Measurements from ENCODE around the gene SEPHS1. TPM values are rescaled to one million over a fixed set of nuclear protein-coding genes. Genes with fewer than 3 reads are reported as not detected.

The SEPHS1 gene
- polyA plus RNA-seq (2013, experiment 1 of 2): 416 TPM
- 439 TPM for polyA plus RNA-seq (2013, experiment 2 of 2)

- H3K56ac ChIP-seq (ENCODE audit: low read length): peak within 1 kb of the TSS; percentile 93
- H3K4me3 ChIP-seq (ENCODE audit: low read length): peak within 1 kb of the TSS; percentile 78
- H3K9ac ChIP-seq (ENCODE audit: low read length): peak within 1 kb of the TSS; percentile 93
- peak; percentile 89 for DNase-seq
- H2BK15ac ChIP-seq (replicated peaks; ENCODE audit: low read depth): no peak within 1 kb of the TSS
- peaks cover 34% of the 10 kb centered on the region for H3K79me2 ChIP-seq (ENCODE audit: control insufficient read depth, insufficient read depth, low read length)
- peak within 1 kb of the TSS; percentile 90 for H4K5ac ChIP-seq (ENCODE audit: low read length)
- H2BK5ac ChIP-seq (ENCODE audit: low read length): peak within 1 kb of the TSS; percentile 81
- H3K23ac ChIP-seq (ENCODE audit: low read length): no peak within 1 kb of the TSS
- WGBS (ENCODE audit: extremely low coverage, insufficient coverage, low lambda C conversion rate): no CpG with 5 or more reads among the region's 65 CpGs
- H2BK120ac ChIP-seq (ENCODE audit: low read depth, low read length): peak within 1 kb of the TSS; percentile 99
- H3K79me1 ChIP-seq (ENCODE audit: low read length): peaks cover 3% of the 10 kb centered on the region
- H3K27me3 ChIP-seq (ENCODE audit: insufficient read depth, low read length, poor library complexity): no peaks in the 10 kb centered on the region
- peaks cover 7% of the 10 kb centered on the region for H3K4me1 ChIP-seq (ENCODE audit: control insufficient read depth, low read depth, low read length)
- H2AK5ac ChIP-seq (ENCODE audit: low read length): peak within 1 kb of the TSS; percentile 43
- peak within 1 kb of the TSS; percentile 99 for H3K27ac ChIP-seq (ENCODE audit: low read depth, low read length)
- H4K8ac ChIP-seq (ENCODE audit: low read depth, low read length): peak within 1 kb of the TSS; percentile 99
- H3K4me2 ChIP-seq (ENCODE audit: low read length): peak within 1 kb of the TSS; percentile 99
- H3K18ac ChIP-seq (ENCODE audit: low read length): peak within 1 kb of the TSS; percentile 100
- no peaks in the 10 kb centered on the region for H3K36me3 ChIP-seq (ENCODE audit: control insufficient read depth, insufficient read depth, low read length)
- H3K4ac ChIP-seq (ENCODE audit: low read depth, low read length): peak within 1 kb of the TSS; percentile 100
These were observed at the start of gene SEPHS1 for GRCh38 chr10:13348216-13349017. Gene SEPHS1 (minus strand): TSS chr10:13348293. CDS start chr10:13344950, 3,343 bp downstream.

GRCh38 chr10:13397052-13397451 lies 49.0 kb upstream of the SEPHS1 start:
- H4K5ac ChIP-seq (ENCODE audit: low read length): no peak overlapping the region
- H3K79me1 ChIP-seq (ENCODE audit: low read length): no peaks in the 10 kb centered on the region
- WGBS (ENCODE audit: extremely low coverage, insufficient coverage, low lambda C conversion rate): no CpG with 5 or more reads among the region's 3 CpGs
- H3K9ac ChIP-seq (ENCODE audit: low read length): no peak overlapping the region
- no peaks in the 10 kb centered on the region for H3K27me3 ChIP-seq (ENCODE audit: insufficient read depth, low read length, poor library complexity)
- no peak overlapping the region for H3K56ac ChIP-seq (ENCODE audit: low read length)
- H3K4me1 ChIP-seq (ENCODE audit: control insufficient read depth, low read depth, low read length): no peaks in the 10 kb centered on the region
- H2BK15ac ChIP-seq (replicated peaks; ENCODE audit: low read depth): no peak overlapping the region
- no peak overlapping the region for H2BK5ac ChIP-seq (ENCODE audit: low read length)
- no peak for DNase-seq
- H3K23ac ChIP-seq (ENCODE audit: low read length): no peak overlapping the region
- H3K4me3 ChIP-seq (ENCODE audit: low read length): no peak overlapping the region
- no peak overlapping the region for H2BK120ac ChIP-seq (ENCODE audit: low read depth, low read length)
- H3K4ac ChIP-seq (ENCODE audit: low read depth, low read length): no peak overlapping the region
- no peak overlapping the region for H2AK5ac ChIP-seq (ENCODE audit: low read length)
- no peaks in the 10 kb centered on the region for H3K36me3 ChIP-seq (ENCODE audit: control insufficient read depth, insufficient read depth, low read length)
- no peak overlapping the region for H3K18ac ChIP-seq (ENCODE audit: low read length)
- no peak overlapping the region for H3K4me2 ChIP-seq (ENCODE audit: low read length)
- no peak overlapping the region for H4K8ac ChIP-seq (ENCODE audit: low read depth, low read length)
- no peak overlapping the region for H3K27ac ChIP-seq (ENCODE audit: low read depth, low read length)
- no peaks in the 10 kb centered on the region for H3K79me2 ChIP-seq (ENCODE audit: control insufficient read depth, insufficient read depth, low read length)

GRCh38 chr10:13396369-13396768 lies 48.3 kb upstream of the SEPHS1 start:
- H3K9ac ChIP-seq (ENCODE audit: low read length): no peak overlapping the region
- no peak overlapping the region for H3K23ac ChIP-seq (ENCODE audit: low read length)
- H3K4me1 ChIP-seq (ENCODE audit: control insufficient read depth, low read depth, low read length): no peaks in the 10 kb centered on the region
- H3K4me3 ChIP-seq (ENCODE audit: low read length): no peak overlapping the region
- no peak overlapping the region for H2AK5ac ChIP-seq (ENCODE audit: low read length)
- H3K79me1 ChIP-seq (ENCODE audit: low read length): no peaks in the 10 kb centered on the region
- no peaks in the 10 kb centered on the region for H3K36me3 ChIP-seq (ENCODE audit: control insufficient read depth, insufficient read depth, low read length)
- H2BK15ac ChIP-seq (replicated peaks; ENCODE audit: low read depth): no peak overlapping the region
- H3K56ac ChIP-seq (ENCODE audit: low read length): no peak overlapping the region
- DNase-seq: no peak
- H3K4ac ChIP-seq (ENCODE audit: low read depth, low read length): no peak overlapping the region
- H4K8ac ChIP-seq (ENCODE audit: low read depth, low read length): no peak overlapping the region
- no peak overlapping the region for H4K5ac ChIP-seq (ENCODE audit: low read length)
- no peak overlapping the region for H3K27ac ChIP-seq (ENCODE audit: low read depth, low read length)
- no peak overlapping the region for H3K4me2 ChIP-seq (ENCODE audit: low read length)
- H3K79me2 ChIP-seq (ENCODE audit: control insufficient read depth, insufficient read depth, low read length): no peaks in the 10 kb centered on the region
- H2BK120ac ChIP-seq (ENCODE audit: low read depth, low read length): no peak overlapping the region
- no peak overlapping the region for H2BK5ac ChIP-seq (ENCODE audit: low read length)
- no peaks in the 10 kb centered on the region for H3K27me3 ChIP-seq (ENCODE audit: insufficient read depth, low read length, poor library complexity)
- H3K18ac ChIP-seq (ENCODE audit: low read length): no peak overlapping the region

- Histone ChIP-seq H3K4ac (ENCODE audit: low read depth, low read length) (no peak overlapping the region), H3K56ac (ENCODE audit: low read length) (no peak overlapping the region), H3K18ac (ENCODE audit: low read length) (no peak overlapping the region), H3K4me1 (ENCODE audit: control insufficient read depth, low read depth, low read length) (no peaks in the 10 kb centered on the region), H3K79me1 (ENCODE audit: low read length) (no peaks in the 10 kb centered on the region), H2BK15ac (replicated peaks; ENCODE audit: low read depth) (no peak overlapping the region), H3K4me2 (ENCODE audit: low read length) (no peak overlapping the region), H3K79me2 (ENCODE audit: control insufficient read depth, insufficient read depth, low read length) (no peaks in the 10 kb centered on the region), H3K36me3 (ENCODE audit: control insufficient read depth, insufficient read depth, low read length) (no peaks in the 10 kb centered on the region), H4K5ac (ENCODE audit: low read length) (no peak overlapping the region), H3K27me3 (ENCODE audit: insufficient read depth, low read length, poor library complexity) (no peaks in the 10 kb centered on the region), H3K9ac (ENCODE audit: low read length) (no peak overlapping the region), H4K8ac (ENCODE audit: low read depth, low read length) (no peak overlapping the region), H3K27ac (ENCODE audit: low read depth, low read length) (no peak overlapping the region), H2BK120ac (ENCODE audit: low read depth, low read length) (no peak overlapping the region), H2AK5ac (ENCODE audit: low read length) (no peak overlapping the region), H2BK5ac (ENCODE audit: low read length) (no peak overlapping the region), H3K4me3 (ENCODE audit: low read length) (no peak overlapping the region), H3K23ac (ENCODE audit: low read length) (no peak overlapping the region)
- no CpG with 5 or more reads among the region's 3 CpGs for WGBS (ENCODE audit: extremely low coverage, insufficient coverage, low lambda C conversion rate)
- no peak for DNase-seq
These were observed 47.4 kb upstream of the SEPHS1 start for GRCh38 chr10:13395540-13395939.

GRCh38 chr10:13393640-13394039 lies 45.5 kb upstream of the SEPHS1 start:
- H2BK15ac ChIP-seq (replicated peaks; ENCODE audit: low read depth): no peak overlapping the region
- no peak overlapping the region for H4K5ac ChIP-seq (ENCODE audit: low read length)
- WGBS (ENCODE audit: extremely low coverage, insufficient coverage, low lambda C conversion rate): no CpG with 5 or more reads among the region's 4 CpGs
- H3K79me2 ChIP-seq (ENCODE audit: control insufficient read depth, insufficient read depth, low read length): no peaks in the 10 kb centered on the region
- H3K79me1 ChIP-seq (ENCODE audit: low read length): no peaks in the 10 kb centered on the region
- H3K27me3 ChIP-seq (ENCODE audit: insufficient read depth, low read length, poor library complexity): no peaks in the 10 kb centered on the region
- no peak overlapping the region for H3K9ac ChIP-seq (ENCODE audit: low read length)
- no peak overlapping the region for H3K18ac ChIP-seq (ENCODE audit: low read length)
- no peaks in the 10 kb centered on the region for H3K4me1 ChIP-seq (ENCODE audit: control insufficient read depth, low read depth, low read length)
- no peak overlapping the region for H3K23ac ChIP-seq (ENCODE audit: low read length)
- no peak overlapping the region for H4K8ac ChIP-seq (ENCODE audit: low read depth, low read length)
- H3K4me3 ChIP-seq (ENCODE audit: low read length): no peak overlapping the region
- H3K56ac ChIP-seq (ENCODE audit: low read length): no peak overlapping the region
- no peak overlapping the region for H2BK120ac ChIP-seq (ENCODE audit: low read depth, low read length)
- no peak overlapping the region for H3K27ac ChIP-seq (ENCODE audit: low read depth, low read length)
- no peak for DNase-seq
- no peaks in the 10 kb centered on the region for H3K36me3 ChIP-seq (ENCODE audit: control insufficient read depth, insufficient read depth, low read length)
- no peak overlapping the region for H3K4ac ChIP-seq (ENCODE audit: low read depth, low read length)
- H2BK5ac ChIP-seq (ENCODE audit: low read length): no peak overlapping the region
- H3K4me2 ChIP-seq (ENCODE audit: low read length): no peak overlapping the region
- H2AK5ac ChIP-seq (ENCODE audit: low read length): no peak overlapping the region

GRCh38 chr10:13392701-13393100 lies 44.6 kb upstream of the SEPHS1 start:
- Histone ChIP-seq H4K8ac (ENCODE audit: low read depth, low read length) (no peak overlapping the region), H4K5ac (ENCODE audit: low read length) (no peak overlapping the region)
- no CpG with 5 or more reads among the region's 5 CpGs for WGBS (ENCODE audit: extremely low coverage, insufficient coverage, low lambda C conversion rate)

More at GRCh38 chr10:13392701-13393100, 44.6 kb upstream of the SEPHS1 start:
- Histone ChIP-seq H3K79me2 (ENCODE audit: control insufficient read depth, insufficient read depth, low read length) (no peaks in the 10 kb centered on the region), H3K4me1 (ENCODE audit: control insufficient read depth, low read depth, low read length) (no peaks in the 10 kb centered on the region), H3K4ac (ENCODE audit: low read depth, low read length) (no peak overlapping the region), H2BK5ac (ENCODE audit: low read length) (no peak overlapping the region), H3K27me3 (ENCODE audit: insufficient read depth, low read length, poor library complexity) (no peaks in the 10 kb centered on the region), H2BK120ac (ENCODE audit: low read depth, low read length) (no peak overlapping the region), H3K56ac (ENCODE audit: low read length) (no peak overlapping the region), H3K79me1 (ENCODE audit: low read length) (no peaks in the 10 kb centered on the region), H3K18ac (ENCODE audit: low read length) (no peak overlapping the region), H2AK5ac (ENCODE audit: low read length) (no peak overlapping the region), H3K36me3 (ENCODE audit: control insufficient read depth, insufficient read depth, low read length) (no peaks in the 10 kb centered on the region), H3K4me2 (ENCODE audit: low read length) (no peak overlapping the region), H3K27ac (ENCODE audit: low read depth, low read length) (no peak overlapping the region), H3K4me3 (ENCODE audit: low read length) (no peak overlapping the region), H3K9ac (ENCODE audit: low read length) (no peak overlapping the region), H2BK15ac (replicated peaks; ENCODE audit: low read depth) (no peak overlapping the region), H3K23ac (ENCODE audit: low read length) (no peak overlapping the region)
- no peak for DNase-seq
